GM12801 (cell line): ENCODE data around the gene ATG16L2.

Source experiments
- CTCF ChIP-seq: IDR thresholded peaks from one replicate; pipeline ENCODE4 v1.5.1; 2011; ENCODE audit warnings: control low read depth; ENCODE audit not compliant: insufficient read length; ENCODE audit errors: extremely low read depth

Gene ATG16L2

DNA sequence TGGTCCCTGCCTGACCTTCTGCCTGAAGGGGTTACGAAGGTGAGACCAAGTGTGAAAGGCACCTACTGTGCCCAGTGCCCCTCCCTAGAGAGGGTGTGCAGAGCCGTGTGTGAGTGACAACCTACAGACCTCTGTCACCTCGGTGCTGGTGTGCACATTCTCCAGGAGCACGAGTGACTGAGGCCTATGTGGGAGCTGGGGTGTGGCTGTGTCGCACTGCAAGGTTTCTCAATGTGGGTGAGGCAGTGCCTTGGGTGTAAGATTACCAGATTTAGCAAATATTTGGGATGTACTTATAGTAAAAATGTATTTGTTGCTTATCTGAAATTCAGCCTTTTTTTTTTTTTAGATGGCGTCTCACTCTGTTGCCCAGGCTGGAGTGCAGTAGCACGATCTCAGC, 26.0 kb upstream of the ATG16L2 start:
- TF ChIP-seq CTCF = no peak

DNA sequence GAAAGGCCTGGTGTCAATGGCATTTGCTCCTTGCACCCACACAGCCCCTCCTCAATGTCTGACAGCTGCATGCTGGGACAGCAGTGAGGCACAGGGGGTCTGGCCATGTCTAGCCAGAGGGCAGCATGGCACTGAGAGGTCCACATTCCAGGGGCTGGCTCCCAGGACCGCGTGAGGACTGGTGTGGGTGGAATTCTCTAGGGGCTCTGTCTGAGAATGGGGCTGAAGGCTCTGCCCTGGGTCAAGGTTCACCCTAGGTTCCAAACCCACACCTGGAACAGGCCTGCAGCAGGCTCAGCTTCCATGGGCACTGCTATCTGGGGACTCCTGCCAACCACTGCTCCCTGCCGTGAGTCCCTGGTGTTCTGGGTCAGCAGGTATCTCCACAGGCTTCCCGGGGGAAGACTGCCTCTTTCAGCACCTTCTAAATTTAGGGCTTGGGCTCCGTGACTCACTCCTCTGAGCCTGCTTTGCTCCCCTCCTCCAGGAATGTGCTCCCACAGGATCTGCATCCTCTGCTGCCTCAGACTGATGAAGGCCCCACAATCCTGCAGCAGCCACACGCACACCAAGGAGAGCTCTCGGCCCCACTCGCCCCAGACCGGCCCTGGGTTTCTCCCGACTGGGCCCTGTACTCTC, 24.6 kb upstream of the ATG16L2 start:
- no peak for TF ChIP-seq CTCF

- TF ChIP-seq CTCF = no peak
Observed at GRCh38 chr11:72792437-72793021, 21.7 kb upstream of the ATG16L2 start.

DNA sequence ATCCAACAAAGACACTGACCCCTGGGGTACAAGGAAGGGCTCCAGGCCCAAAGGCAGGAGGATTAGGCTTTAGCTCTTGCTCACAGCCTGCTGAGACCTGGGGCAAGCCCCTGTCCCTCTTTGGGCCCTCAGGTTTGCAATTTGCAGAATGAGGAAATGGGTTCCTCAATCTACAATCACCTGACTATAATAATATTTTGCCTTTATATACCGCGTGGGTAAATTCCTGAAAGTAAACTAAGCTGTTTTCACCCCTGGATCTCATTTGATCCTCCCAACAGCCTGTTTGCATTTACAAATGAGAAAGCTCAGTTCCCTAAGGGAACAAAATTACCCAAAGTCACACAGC, 21.2 kb upstream of the ATG16L2 start:
- TF ChIP-seq CTCF = no peak

GRCh38 chr11:72793425-72794367, 20.5 kb upstream of the ATG16L2 start, which contains the start of gene STARD10:
Gene STARD10, minus strand, starts transcription at chr11:72794047. Its CDS starts 12,866 bp downstream, at chr11:72781181.
- no peak for TF ChIP-seq CTCF

- no peak for TF ChIP-seq CTCF
Observed at GRCh38 chr11:72798361-72798760, 15.8 kb upstream of the ATG16L2 start.

DNA sequence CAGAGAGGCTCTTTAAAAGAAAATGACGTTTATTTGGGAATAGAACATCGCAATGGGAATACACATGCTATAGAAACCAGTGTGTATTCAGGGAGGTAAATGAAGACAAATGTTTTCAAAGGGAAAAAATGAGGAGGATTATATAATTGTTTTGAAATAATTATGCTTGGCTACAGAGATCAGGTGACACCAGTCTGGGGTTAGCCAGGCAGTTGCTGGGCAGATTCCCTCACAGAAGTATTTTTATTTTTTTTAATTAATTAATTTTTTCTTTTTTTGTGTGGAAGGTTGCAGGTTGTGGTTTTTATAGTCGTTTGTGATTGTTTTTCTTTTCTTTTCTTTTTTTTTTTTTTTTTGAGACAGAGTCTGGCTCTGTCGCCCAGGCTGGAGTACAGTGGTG, 14.8 kb upstream of the ATG16L2 start:
- no peak for TF ChIP-seq CTCF
